Stomach (tissue), 4 donors: ENCODE measurements around the gene ETHE1.

ENCODE experiments used
- POLR2AphosphoS5 ChIP-seq, 3 donors: sonication (generic); formaldehyde crosslinking; IDR thresholded peaks; one replicate each; pipeline ENCODE4 v1.6.1; 2016; ENCODE audit warnings: antibody characterized with exemption in 3 of 3
- TF ChIP-seq, protein P1 (sequence below), 7 experiments: fragments of 450-650 bp in 4 of 7; fragments of 200-600 bp in 3 of 7; sonication (generic) in 3 of 7; IDR thresholded peaks; one replicate each; pipeline ENCODE4 v1.5.1; 2016 to 2019; ENCODE audit warnings: antibody characterized with exemption in 7 of 7, control low read depth in 2 of 7, mild to moderate bottlenecking in 1 of 7

DNA sequence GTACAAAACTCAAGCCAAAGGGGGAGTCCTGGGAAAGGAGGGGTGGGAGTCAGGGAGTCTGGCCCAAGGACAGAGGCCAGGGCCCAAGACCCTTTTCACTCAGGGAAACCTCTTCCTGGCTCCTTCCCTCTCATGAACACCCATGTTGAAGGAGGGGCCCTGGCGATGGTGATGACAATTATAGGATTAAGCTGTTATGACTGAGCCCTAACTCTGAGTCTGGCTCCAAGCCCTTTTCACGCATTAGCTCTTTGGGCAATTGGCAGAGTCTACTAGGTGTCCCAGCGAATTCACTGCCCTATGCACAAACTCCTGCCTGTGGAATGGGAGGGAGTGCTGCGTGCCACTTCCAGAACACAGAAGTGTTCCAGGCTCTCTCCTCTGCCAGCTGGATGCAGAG lies 26.7 kb upstream of the ETHE1 start:
- TF ChIP-seq, protein P1, sequence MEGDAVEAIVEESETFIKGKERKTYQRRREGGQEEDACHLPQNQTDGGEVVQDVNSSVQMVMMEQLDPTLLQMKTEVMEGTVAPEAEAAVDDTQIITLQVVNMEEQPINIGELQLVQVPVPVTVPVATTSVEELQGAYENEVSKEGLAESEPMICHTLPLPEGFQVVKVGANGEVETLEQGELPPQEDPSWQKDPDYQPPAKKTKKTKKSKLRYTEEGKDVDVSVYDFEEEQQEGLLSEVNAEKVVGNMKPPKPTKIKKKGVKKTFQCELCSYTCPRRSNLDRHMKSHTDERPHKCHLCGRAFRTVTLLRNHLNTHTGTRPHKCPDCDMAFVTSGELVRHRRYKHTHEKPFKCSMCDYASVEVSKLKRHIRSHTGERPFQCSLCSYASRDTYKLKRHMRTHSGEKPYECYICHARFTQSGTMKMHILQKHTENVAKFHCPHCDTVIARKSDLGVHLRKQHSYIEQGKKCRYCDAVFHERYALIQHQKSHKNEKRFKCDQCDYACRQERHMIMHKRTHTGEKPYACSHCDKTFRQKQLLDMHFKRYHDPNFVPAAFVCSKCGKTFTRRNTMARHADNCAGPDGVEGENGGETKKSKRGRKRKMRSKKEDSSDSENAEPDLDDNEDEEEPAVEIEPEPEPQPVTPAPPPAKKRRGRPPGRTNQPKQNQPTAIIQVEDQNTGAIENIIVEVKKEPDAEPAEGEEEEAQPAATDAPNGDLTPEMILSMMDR (IDR thresholded peaks at IDR 0.05) = no peak
- no peak for TF ChIP-seq POLR2AphosphoS5 (IDR thresholded peaks at IDR 0.05)
